ELF-1 (cell line): ENCODE results near the gene YWHAB.
"Not testable (repeated sequence)": the region's sequence is repeated elsewhere in the genome, so short reads cannot be mapped to it uniquely, and the experiment has no call there.

Source experiments
- DNase-seq: peaks from one replicate; pipeline ENCODE4 v3.0.0-alpha.2; 2016; ENCODE audit warnings: low read depth, low spot score

Gene YWHAB

GRCh38 chr20:44866703-44867335 is 18.7 kb upstream of the YWHAB start:
- no peak for DNase-seq

- no peak for DNase-seq
Observed at GRCh38 chr20:44869471-44869870, 16.0 kb upstream of the YWHAB start.

DNA sequence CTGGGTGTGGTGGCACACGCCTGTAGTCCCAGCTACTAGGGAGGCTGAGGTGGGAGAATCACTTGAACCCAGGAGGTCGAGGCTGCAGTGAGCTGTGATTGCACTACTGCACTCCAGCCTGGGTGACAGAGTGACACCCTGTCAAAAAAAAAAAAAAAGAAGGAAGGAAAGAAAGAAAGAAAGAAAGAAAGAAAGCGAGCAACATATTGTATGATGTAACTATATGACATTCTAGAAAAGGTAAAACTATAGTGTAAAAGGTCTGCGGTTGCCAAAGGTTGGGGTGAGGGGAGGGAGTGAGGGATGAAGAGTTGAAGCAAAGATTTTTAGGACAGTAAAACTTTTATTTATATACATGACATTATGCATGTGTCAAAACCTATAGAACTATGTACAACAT is 3.1 kb upstream of the YWHAB start:
- not testable (repeated sequence) for DNase-seq

DNA sequence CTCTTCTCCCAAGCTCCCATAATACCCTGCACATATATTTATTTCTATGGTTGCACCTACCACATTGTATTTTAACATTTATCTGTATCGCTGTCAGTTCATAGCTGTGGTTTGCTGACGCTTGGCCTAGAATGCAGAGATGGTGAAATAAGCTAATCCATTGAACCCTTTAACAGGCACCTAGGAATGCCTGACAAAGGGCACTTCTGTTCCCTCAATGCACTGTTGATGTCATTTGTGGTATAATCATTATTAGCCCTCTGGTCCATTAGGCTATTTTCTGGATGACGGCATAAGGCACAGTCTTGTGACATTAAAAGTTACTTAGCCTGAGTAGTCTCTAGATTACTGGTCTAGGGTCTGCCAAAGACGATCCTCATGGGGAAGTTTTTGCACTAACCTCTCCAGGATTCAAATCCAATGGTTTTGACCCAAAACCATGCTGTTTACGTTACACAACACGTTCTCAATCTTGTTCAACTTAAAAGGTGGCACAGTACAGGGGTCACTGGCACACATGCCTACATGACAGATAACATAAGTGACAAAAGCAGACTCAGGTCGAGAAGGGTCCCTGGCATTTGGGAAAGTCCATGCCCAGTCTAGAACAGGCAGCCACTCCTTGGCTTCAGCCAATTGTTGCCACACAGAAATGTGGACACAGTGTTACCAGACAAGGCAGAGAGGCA is 2.1 kb upstream of the YWHAB start:
- no peak for DNase-seq

DNA sequence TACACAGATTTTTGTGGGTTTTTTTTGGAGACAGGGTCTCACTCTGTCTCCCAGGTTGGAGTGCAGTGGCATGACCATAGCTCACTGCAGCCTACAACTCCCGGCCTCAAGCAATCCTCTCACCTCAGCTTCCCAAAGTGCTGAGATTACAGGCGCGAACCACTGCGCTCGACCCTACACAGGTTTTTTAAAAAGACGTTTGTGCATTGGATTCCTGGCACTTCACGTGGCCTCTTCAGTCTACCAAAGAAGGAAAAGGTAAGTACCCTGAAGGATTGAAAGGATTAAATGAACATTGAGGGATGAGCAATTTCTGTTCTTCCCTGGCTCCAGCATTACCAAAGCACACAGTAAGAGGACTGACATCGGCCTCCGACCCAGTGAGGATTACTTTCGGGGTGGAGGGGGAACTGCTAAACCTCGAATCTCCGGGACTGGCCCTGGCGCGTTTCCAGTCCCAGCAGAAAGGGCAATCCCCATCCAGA is 556 bp upstream of the YWHAB start:
- DNase-seq, result no peak

DNA sequence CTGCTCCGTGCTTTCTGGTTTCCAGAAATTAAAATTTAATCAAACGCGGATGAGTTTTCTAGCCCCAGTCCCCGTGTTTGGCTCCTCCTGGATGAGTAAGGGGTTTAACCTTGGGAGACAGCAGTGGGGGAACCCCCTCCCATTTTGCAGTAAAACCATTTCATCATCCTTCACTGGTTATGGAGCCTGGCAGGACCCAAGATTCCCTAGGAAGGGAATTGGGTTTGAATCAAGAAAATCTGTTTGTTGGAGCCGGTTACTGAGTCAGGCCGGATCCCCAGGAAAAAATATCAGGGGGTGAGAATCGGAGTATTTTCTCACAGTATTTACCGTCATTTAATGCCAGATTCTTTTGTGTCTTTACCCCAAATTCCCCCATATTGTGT is 754 bp downstream of the YWHAB start:
- DNase-seq, result peak; percentile 10

- DNase-seq, result no peak
Observed at GRCh38 chr20:44886828-44887227, 1.3 kb downstream of the YWHAB start.

DNA sequence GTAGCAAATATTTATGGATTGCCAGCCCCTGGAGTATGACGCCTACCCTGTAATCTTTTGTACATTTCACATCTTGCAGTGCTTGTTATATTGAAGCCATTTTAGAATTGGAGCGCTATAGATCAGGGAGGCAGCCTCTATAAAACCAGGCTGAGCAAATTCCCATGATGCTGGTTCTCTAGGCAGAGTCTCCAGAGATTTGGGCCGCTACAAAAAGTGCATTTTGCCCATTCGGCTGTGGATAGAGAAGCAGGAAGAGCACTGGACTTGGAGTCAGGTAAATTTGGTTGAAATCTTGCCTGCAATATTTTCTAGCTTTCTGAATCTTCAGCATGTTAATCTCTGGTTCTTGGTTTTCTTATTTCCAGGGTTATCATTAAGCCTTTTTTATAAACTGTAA is 2.0 kb downstream of the YWHAB start:
- no peak for DNase-seq

GRCh38 chr20:44888226-44889103 is 3.0 kb downstream of the YWHAB start:
- no peak for DNase-seq

GRCh38 chr20:44891826-44892225 is 6.3 kb downstream of the YWHAB start:
- no peak for DNase-seq

GRCh38 chr20:44894959-44895358 is 9.5 kb downstream of the YWHAB start:
- no peak for DNase-seq

- no peak for DNase-seq
Observed at GRCh38 chr20:44896583-44896982, 11.1 kb downstream of the YWHAB start.

- DNase-seq, result no peak
Observed at GRCh38 chr20:44897133-44897532, 11.6 kb downstream of the YWHAB start.

GRCh38 chr20:44900231-44900854 is 14.8 kb downstream of the YWHAB start:
- DNase-seq, result no peak

- no peak for DNase-seq
Observed at GRCh38 chr20:44901974-44902373, 16.5 kb downstream of the YWHAB start.

DNA sequence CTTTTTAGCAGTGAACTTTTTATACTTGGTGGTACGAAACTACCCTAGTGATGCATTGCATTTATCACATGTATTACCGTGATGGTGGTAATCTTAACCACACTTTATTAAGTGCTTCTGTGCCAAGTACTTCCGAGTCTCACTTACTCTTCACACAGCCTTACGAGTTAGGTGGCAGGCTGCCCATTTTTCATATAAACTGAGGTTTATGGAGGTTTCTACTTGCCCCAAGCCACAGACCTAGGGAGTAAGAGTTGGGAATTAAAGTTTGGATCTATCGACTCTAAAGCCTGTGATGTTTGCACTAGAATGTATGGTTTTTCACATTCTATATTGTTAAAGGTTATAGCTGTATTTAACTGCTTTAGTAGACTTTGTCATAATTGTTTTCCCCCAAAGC is 18.9 kb downstream of the YWHAB start:
- no peak for DNase-seq

DNA sequence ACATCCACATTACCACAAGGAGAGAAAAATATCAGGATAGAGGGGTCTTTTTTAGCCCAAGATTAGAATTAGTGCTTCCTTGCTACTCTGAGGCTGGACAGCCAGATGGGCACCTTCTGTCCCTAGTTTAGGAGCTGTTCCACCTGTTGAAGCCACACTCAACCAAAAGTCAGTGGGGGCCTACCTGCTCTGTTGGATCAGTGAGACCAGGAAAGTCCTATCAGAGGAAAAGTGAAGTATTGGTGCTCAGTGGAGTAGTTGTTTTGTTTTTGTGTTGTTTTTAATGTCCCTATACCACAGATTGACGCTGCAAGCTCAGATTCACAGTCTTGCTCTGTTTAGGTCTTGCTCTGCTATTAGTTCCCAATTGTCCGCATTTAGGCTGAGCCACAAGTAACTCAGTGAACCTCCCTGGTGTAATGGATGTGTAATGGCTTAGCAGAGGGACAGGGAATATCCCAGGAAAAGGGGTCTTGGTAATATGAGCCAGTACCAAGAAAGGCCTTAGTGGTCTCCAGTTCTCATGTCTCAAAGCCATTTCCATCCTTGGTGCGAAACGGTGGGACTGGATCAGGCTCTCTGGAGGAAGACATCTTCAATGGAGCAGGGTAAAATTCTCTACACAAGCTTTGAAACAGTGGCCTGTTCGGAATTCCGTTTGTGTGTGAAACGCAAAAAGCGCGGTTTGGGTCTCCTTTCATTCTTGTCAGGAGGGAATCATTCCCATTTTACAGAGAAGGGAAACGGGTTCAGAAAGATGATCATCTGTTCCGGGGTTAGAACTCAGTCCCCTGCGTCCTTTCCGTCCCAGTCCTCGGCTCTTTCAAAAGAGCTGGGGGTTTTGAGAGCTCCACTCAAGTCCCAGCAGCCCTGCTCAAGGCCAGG is 23.7 kb downstream of the YWHAB start:
- DNase-seq, result no peak

DNA sequence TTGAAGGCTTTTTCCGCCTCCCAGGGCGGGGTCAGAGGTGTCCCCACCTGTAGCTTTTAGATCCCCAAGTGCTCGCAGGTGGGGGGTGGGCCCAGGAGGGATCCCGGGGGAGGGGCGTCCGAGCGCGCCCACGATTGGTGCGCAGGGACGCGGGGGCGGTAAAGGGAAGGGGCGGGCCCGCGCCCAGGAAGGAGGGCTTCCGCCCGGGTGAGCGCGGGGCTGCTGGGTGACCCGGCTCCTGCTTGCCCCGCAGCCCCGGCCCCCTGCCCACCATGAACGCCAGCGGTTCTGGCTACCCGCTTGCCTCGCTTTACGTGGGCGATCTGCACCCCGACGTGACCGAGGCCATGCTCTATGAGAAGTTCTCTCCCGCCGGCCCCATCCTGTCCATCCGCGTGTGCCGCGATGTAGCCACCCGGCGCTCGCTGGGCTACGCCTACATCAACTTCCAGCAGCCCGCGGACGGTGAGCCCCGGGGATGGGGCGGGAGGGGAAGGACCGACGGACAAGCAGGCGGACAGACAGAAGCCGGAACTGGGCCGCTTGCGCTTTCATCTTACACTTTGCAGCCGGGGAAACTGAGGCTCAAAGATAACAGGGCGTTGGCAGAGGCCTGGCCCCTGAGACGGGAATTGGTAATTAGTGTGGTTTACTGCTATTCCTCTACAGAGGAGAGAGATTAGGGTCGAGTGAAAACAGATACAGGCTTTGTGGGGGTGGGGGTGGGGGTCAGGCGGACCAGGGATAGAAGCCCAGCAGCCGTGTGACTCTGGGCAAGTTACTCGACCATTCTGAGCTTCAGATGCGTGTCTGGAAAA is 24.6 kb downstream of the YWHAB start, which contains the start of gene PABPC1L:
Gene PABPC1L (plus strand): TSS at position 189 of the 818 bp plus-strand sequence. CDS start 84 bp downstream, at position 273.
- DNase-seq, result peak; percentile 78

- peak; percentile 65 for DNase-seq
Observed at GRCh38 chr20:44910690-44911262, 25.3 kb downstream of the YWHAB start.
